Neural cell (in vitro differentiated cells): ENCODE results near the gene ATG7.

Experiments used
- EZH2 ChIP-seq: fragments of 200-600, 300-800 bp; shearing (Covaris generic), sonication (generic); IDR thresholded peaks from 2 replicates; pipeline ENCODE4 v1.6.1; 2014; ENCODE audit warnings: antibody characterized with exemption, low read length, borderline replicate concordance, mild to moderate bottlenecking; ENCODE audit not compliant: insufficient read depth, poor library complexity, severe bottlenecking
- RAD21 ChIP-seq: fragments of 450-650 bp; conservative IDR thresholded peaks from 2 replicates; pipeline ENCODE4 v1.6.1; 2014; ENCODE audit warnings: antibody characterized with exemption, mild to moderate bottlenecking, moderate library complexity
- SMC3 ChIP-seq: fragments of 450-650 bp; conservative IDR thresholded peaks from 2 replicates; pipeline ENCODE4 v1.6.1; 2014; ENCODE audit warnings: antibody characterized with exemption, mild to moderate bottlenecking, moderate library complexity; ENCODE audit not compliant: poor library complexity
- TF ChIP-seq, protein P1 (sequence below): fragments of 450-650 bp; IDR thresholded peaks from 2 replicates; pipeline ENCODE4 v1.5.1; 2014; ENCODE audit warnings: antibody characterized with exemption, mild to moderate bottlenecking, moderate library complexity; ENCODE audit not compliant: poor library complexity, severe bottlenecking

DNA sequence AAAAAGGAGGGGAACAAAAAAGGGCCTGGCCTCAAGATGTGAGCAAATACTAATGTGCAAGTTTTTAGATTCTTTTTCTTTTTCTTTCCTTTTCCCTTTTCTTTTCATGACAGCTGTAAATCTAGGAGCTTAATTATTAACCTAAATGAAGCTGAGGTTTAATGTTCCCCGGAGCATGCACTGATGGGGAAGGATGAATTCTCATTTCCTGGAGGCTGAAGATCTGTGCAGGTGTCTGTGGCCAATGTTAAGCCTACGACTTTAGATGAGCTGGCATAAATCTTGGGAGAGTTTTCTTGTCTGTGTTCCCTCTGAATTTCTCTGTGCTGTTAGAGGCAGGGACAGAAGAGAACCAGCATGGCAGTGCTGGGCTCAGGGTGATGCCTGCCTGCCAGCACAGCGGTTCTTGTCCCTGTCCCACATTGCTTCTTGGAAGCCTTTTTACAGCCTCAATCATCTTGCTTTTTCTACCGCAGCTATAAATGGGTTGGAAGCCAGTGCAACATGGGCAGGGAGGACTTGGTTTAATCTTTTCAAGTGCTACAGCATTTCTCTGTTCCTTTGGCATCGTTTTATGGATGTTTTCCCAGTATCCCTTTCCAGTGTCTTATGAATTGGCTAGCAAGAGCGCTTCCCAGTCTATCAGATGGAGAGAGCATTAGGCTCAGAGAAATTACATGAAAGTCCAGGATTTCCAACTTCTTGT lies 119.1 kb downstream of the ATG7 start:
- TF ChIP-seq EZH2 (no peak), SMC3 (no peak), RAD21 (no peak)
- TF ChIP-seq, protein P1, sequence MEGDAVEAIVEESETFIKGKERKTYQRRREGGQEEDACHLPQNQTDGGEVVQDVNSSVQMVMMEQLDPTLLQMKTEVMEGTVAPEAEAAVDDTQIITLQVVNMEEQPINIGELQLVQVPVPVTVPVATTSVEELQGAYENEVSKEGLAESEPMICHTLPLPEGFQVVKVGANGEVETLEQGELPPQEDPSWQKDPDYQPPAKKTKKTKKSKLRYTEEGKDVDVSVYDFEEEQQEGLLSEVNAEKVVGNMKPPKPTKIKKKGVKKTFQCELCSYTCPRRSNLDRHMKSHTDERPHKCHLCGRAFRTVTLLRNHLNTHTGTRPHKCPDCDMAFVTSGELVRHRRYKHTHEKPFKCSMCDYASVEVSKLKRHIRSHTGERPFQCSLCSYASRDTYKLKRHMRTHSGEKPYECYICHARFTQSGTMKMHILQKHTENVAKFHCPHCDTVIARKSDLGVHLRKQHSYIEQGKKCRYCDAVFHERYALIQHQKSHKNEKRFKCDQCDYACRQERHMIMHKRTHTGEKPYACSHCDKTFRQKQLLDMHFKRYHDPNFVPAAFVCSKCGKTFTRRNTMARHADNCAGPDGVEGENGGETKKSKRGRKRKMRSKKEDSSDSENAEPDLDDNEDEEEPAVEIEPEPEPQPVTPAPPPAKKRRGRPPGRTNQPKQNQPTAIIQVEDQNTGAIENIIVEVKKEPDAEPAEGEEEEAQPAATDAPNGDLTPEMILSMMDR: no peak
